GM21576 (cell line): Measurements from ENCODE around the gene ITPK1.
"Not testable (repeated sequence)": the region's sequence is repeated elsewhere in the genome, so short reads cannot be mapped to it uniquely, and the experiment has no call there.

Experiments used
- ATAC-seq: cut with Tn5 transposase; IDR thresholded peaks from one replicate; pipeline ENCODE4 v1.9.1; 2021; ENCODE audit warnings: mild to moderate bottlenecking, moderate library complexity; ENCODE audit not compliant: unreplicated experiment

The ITPK1 gene

DNA sequence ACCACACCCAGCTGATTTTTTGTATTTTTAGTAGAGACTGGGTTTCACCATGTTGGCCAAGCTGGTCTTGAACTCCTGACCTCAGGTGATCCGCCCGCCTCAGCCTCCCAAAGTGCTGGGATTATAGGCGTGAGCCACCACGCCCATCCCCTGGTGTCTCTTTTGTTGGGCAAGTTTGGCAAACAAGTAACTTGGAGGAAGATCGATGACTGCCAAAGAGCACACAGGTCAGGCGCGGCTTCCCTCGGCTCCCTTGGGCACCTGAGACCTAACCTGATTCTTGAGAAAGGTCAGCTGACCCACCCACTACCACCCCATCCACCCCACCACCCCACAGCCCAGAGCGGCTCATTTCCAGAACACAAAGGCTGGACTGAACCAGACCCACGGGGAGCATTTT is 9.9 kb downstream of the ITPK1 start:
- ATAC-seq: not testable (repeated sequence)

DNA sequence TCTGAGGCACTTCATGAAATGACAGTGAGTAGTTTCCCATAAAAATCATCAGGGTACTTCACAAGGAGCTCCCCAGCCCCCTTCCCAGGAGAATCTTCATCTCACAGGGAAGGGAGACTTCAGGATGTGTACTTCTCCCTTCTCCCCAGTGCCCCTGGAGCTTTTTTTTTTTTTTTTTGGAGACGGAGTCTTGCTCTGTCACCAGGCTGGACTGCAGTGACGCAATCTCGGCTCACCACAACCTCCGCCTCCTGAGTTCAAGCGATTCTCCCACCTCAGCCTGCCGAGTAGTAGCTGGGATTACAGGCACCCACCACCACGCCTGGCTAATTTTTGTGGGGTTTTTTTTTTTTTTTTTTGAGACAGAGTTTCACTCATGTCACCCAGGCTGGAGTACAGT is 10.4 kb downstream of the ITPK1 start:
- no peak for ATAC-seq

DNA sequence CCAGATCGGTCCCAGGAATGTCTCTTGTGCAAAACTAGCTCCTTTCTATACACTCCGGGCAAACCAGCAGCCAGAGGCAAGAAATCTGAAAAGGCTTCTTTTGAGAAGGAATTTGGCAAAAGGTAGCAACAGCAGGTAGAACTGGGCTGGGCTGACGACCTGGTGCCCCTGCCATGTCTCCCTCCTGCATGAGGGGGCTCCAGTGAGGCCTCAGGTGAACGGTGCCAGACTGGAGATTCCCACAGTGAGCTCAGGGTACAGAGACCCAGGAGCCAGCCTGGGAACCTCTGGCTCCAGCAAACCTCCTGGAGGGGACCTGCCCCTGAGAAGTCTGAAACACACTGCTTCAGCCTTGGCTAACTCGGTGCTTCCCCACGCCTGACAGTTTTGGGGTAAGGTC is 10.8 kb downstream of the ITPK1 start:
- no peak for ATAC-seq

GRCh38 chr14:93103392-93104080 is 12.2 kb downstream of the ITPK1 start:
- peak; percentile 93 for ATAC-seq

GRCh38 chr14:93102141-93102540 is 13.6 kb downstream of the ITPK1 start:
- ATAC-seq: no peak

DNA sequence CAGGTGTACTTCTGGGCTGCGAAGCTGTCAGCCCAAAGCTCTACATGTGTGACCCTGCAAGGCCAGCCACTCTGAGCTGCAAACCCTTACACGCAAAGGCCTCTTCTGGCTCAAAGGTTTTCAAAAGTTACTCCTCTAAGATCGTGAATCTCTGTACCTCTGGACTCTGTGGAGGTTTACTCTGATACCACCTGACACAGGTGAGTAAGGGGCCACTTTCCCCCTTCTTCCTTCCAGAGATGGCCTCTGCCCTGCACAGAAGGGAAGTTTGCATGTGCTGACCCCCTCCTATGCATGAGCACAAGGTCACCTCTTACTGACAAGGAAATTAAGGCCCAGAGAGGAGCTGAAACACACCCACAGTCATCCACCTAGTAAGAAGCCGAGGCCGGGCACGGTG is 14.5 kb downstream of the ITPK1 start:
- ATAC-seq: no peak

DNA sequence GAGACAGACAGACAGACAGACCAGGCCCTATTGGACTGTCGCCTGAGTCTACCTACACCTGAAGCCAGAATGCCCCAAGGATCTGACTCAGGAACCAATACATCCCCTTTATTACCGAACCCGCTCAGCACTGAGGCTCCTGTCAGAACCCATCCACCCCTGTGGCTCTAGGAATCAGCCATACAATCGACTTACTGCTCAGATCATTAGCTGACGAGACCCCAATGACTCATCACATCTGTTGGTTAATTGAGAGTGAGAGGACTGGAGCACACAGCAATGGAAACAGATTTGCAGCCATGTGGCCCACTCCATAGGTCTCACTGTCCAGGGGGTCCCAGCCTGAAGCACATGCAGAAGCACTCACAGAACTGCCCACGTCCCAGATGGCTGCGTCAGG is 15.2 kb downstream of the ITPK1 start:
- no peak for ATAC-seq

DNA sequence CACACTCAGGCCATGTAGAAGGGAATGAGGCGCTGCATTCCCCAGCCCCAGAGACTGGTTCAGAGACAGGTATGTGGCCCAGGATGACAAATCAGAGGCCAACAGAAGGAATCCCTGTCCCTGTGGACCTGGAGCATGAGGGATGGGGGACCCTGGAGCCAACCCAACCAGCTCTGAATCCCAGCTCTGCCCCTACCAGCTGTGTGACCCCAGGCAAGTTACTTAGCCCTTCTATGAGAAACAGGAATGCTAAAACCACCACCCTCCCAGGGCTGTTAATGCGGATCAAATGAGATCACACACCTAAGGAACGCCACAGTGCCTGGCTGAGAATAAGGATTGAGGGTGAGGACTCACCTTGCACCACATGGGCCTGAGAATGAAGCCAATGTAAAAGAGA is 15.6 kb downstream of the ITPK1 start:
- no peak for ATAC-seq

DNA sequence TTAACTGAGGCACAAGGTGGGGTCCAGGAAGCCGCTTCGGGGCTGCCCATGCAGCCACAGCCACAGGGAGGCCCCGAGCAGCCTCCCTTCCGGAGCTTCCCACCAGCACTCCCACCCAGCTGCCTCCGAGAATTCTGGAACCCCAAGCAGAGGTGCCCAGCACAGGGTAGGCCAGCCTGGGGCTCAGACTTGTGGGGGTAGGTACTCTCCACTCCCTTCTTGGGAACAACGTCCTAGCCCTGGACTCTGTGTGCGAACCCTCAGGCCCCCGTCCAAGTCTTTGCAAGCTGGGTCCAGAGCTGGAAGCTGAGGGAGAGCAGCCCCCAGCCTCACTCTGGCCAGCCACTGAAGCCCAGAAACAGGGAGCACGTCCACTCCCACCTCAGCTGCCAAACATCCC is 16.1 kb downstream of the ITPK1 start:
- ATAC-seq: no peak

DNA sequence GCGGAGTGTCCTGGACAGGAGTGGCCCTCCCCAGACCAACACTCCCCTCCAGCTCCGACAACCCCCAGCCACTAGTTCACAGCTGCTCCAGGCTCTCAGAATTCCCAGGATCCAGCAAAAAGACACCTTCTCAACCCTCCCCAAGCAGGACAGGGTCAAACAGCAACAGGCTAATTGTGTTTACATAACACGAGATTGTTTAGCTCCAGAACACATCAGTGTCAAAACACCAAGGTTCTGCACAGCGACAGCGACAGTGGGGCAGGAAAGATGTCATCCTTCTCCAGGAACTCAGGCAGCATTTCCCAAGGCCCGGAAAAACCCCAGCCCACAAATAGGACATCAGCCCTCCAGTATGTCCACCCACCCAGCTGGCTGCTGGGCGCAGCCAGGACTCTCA is 16.5 kb downstream of the ITPK1 start:
- no peak for ATAC-seq

DNA sequence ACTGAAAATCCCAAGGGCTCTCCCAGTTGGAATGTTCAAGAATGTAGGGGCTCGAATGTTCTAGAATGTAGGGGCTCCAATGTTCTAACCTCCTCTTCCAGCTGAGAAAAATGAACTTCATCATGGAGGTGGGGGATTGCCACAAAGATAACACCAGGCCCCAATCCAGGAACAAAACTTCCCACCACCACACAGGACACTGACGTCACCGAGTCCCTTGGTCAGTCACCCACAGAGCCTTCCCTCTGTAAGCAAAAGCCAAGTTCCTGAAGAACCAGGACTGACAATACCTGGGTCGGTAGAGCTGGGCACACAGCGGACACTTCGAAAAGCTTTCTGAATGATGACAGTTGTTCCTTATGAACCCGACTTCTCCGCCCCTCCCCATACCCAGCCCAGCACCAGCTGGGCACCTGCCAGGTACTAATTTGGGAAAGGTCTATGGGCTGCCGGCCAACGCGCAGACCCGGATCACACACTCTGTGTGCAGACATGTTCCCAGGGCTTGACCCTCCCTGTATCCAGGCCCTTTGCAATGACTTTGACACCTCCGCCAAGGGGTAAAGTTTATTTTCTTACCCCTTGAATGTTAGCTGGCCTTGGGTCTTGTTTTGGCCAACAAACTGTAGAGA is 18.9 kb downstream of the ITPK1 start:
- no peak for ATAC-seq

DNA sequence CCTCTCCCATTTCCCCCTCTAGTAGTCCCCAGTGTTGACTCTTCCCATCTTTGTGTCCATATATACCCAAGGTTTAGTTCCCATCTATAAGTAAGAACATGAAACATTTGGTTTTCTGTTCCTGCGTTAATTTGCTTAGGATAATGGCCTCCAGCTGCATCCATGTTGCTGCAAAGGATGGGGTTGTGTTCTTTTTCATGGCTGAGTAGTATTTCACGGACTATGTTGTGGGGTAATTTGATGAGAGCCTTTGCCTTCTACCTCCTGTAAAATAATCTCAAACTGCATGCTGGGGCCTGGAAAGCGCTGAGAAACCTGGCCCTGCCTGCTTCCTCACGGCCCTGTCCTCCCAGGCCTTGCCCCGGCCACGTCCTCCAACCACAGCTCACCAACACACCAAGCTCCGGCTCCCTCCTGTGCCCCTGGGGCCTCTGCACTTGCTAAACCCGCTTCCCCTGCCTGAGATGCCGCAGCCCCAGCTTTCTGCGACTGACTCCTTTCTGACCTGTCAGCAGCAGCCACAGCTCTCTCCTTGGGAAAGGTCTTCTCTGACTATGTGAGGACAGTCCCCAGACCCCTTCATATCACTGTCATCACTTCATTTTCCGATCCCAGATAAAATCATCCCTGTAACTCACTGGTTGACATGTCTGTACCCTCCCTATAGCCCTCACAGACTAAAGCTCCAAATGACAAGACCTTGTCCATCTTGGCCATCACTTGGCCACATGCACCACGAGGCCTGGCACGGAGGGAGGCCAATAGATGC is 19.8 kb downstream of the ITPK1 start:
- ATAC-seq: no peak

DNA sequence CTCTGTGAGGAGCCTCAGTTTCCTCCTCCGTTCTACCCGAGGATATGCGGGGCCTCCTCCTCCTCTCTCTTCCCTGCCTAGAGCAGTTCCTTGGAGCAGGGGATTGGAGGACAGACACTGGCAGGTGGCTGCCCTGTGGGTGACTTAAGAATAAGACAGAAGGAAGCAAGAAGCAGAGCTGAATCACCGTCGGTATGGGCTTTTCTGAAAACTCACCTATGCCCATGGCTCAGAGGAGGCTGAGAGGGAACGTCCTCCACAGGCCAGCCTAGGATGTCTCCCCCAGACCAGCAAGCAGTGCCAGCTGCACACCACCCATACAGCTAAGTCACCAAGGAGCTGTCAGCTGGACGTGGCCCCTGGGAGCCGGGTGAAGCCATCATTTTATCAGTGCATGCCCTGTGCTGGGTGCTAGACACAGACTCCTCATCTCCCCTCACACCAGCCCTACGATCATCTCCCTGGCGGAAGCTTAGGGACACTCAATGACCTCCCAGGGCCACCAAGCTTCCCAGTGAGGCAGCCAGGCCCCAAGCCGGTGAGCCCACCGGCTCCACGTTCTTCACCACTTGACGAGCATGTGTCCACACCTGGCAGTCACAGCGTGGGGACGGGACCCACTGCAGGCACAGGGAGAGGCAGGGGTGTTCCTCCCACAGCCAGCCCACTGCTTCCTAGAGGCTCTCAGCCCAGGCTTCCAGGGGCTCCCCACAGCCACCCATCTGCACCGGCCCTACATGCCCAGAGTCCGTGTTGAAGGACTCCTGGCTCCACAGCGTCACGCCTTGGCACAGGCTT is 21.4 kb downstream of the ITPK1 start:
- ATAC-seq: no peak

- no peak for ATAC-seq
Measured at GRCh38 chr14:93092606-93093556, 22.8 kb downstream of the ITPK1 start.

- ATAC-seq: no peak
Measured at GRCh38 chr14:93091666-93092065, 24.1 kb downstream of the ITPK1 start.

DNA sequence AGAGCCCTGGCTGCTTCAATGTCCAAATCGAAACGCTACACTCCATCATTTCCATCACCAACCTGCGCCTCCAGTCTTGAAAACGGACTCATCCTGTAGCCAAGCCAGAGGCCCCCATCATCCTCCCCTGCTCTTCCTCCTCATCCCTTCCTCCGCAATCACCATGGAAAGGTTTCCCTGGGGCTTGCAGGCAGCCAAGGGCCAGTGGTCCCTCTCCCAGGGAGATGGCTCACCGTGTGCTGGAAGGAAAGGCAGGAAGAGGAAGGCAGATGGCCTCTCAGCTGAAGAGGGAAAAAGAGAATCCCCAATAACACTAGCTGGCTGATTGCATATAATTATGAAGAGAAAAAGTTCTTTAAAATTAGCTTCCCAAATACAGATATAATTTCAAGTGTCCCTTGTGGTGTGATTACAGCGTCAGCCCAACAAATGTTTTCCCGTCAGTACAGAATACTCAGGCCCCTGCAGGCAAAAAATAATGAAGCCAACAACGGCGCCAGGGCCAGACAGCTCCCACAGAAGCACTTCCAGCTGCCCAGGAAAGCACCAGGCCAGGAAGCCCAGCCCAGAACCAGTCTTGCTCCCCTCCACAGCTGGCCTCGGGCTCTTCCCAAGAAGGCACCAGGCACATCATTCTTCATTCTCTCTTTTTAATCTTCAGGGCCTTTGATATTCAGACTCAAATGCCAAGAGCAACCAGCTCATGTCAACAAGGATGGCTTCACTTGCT is 24.7 kb downstream of the ITPK1 start:
- no peak for ATAC-seq

DNA sequence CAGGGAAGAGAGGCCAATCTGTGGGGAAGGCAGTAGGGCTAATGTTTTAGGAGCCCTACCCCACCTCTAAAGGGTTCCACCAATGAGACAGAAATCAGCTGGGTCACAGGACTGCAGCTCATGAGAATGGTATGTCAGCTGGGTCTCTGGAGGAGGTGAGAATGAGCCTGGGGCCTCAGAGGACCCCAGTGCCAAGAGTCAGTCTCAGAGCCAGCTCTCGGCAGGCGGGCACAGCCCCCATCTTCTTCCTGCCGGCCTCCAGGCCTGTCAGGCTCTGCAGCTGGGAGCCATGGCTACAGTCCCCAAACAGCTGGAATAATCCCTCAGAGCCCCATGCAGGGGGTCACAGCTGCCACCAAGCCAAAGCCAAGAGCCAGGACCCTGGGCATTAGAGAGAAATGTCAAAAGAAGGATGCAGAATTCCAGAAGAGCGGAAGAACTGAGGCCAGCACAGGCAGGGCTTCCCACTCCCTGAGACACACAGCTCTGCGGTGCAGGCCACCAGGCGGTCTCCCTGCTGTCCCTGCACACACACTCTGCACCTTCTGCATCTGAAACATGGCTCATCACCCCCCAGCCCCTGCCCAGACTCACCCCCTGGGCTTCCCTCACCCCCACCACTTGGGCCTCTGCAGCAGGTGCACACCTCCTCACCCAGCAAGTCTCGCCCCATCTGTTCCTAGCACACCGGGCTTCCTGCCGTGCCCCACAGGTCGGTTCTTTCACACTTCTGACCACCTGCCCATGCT is 26.0 kb downstream of the ITPK1 start:
- no peak for ATAC-seq

GRCh38 chr14:93086441-93087055 is 29.2 kb downstream of the ITPK1 start:
- peak; percentile 39 for ATAC-seq
